HG02884 (cell line): ENCODE measurements around the gene PCDHGA5.
"Not testable (repeated sequence)": the region's sequence is repeated elsewhere in the genome, so short reads cannot be mapped to it uniquely, and the experiment has no call there.

Source experiments
- ATAC-seq: cut with Tn5 transposase; IDR thresholded peaks from one replicate; pipeline ENCODE4 v1.9.1; 2021; ENCODE audit warnings: mild to moderate bottlenecking, moderate library complexity; ENCODE audit not compliant: unreplicated experiment

The PCDHGA5 gene

DNA sequence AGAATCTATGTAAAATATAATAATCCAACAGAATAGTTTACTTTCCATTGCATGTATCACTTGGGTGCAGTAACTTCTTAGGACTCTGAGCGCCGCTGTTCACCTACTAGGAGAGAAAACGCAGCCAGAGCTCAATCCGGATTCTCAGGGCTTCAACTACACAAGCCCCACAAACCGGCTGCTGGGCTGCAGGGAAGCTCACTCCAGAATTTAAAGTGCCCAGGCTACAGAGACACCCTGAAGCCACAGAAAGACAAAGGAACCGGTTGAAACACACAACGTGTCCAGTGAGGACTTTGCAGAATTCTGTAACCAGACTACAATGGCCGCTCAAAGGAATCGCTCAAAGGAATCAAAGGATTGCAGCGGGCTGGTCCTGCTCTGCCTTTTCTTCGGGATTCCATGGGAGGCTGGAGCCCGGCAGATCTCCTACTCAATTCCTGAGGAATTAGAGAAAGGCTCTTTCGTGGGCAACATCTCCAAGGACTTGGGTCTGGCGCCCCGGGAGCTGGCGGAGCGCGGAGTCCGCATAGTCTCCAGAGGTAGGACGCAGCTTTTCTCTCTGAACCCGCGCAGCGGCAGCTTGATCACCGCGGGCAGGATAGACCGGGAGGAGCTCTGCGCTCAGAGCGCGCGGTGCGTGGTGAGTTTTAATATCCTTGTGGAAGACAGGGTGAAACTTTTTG lies 49.0 kb downstream of the PCDHGA5 start, which contains the start of gene PCDHGA10:
PCDHGA10 (plus strand) TSS at position 134 of the 686 bp plus-strand sequence; CDS start at position 323, 189 bp downstream.
- ATAC-seq: peak; percentile 72

DNA sequence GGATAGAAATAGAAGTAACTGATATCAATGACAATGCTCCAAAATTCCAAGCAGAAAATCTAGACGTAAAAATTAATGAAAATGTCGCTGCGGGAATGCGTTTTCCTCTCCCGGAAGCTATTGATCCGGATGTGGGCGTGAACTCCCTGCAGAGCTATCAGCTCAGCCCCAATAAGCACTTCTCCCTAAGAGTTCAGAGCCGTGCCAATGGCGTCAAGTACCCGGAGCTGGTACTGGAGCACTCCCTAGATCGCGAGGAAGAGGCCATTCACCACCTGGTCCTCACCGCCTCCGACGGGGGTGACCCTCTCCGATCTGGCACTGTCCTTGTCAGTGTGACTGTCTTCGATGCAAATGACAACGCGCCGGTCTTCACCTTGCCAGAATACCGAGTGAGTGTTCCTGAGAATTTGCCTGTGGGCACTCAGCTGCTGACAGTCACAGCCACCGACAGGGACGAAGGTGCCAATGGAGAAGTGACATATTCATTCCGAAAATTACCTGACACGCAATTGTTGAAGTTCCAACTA lies 49.6 kb downstream of the PCDHGA5 start:
- ATAC-seq: no peak

GRCh38 chr5:141414548-141415274 lies 50.7 kb downstream of the PCDHGA5 start:
- not testable (repeated sequence) for ATAC-seq

- ATAC-seq: not testable (repeated sequence)
Measured at GRCh38 chr5:141415275-141415618, 51.3 kb downstream of the PCDHGA5 start.
